HG02973 (cell line): ENCODE results near the gene SH3YL1.
"Not testable (repeated sequence)": the region's sequence is repeated elsewhere in the genome, so short reads cannot be mapped to it uniquely, and the experiment has no call there.

Experiments
- ATAC-seq: cut with Tn5 transposase; IDR thresholded peaks from one replicate; pipeline ENCODE4 v1.9.1; 2021; ENCODE audit warnings: moderate library complexity; ENCODE audit not compliant: unreplicated experiment

Gene SH3YL1

DNA sequence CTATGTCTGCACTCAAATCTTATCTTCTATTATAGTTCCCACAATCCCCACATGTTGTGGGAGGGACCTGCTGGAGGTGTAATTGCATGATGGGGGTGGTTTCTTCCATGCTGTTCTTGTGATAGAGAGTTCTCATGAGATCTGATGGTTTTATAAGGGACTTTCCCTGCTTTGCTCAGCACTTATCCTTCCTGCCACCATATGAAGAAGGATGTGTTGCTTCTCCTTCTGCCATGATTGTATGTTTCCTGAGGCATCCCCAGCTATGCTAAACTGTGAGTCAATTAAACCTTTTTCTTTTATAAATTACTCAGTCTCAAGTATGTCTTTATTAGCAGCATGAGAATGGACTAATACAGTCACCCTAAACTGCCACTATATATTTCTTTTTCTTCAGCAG, 79.1 kb downstream of the SH3YL1 start:
- ATAC-seq, result no peak

DNA sequence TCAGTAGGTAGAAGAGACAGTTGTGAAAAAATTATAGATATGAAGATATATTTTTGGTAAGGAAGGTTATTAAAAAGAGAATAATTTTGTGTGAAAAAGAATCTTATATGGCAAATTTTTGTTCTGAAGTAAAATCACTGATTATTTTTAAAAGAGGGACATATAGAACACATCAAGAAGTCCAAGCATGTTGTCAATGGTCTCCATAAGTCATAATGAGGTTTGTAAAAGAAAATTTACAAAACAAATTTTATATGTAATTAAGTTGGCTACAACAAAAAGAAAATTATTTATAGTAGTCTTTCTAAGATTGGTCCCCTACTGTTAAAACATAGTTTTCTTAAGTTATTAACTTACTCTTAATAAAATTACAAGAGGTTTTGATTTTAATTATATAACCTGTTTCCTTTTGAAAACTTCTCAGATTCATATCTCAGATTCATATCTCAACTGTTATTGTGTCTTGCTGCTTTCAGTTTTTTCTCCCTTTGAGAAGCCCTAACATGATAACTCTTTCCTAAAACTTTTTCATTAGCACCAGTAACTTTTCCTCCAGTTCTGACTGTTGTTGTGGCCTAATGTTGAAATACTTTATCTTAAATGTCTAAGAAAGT, 81.2 kb downstream of the SH3YL1 start:
- ATAC-seq, result no peak

DNA sequence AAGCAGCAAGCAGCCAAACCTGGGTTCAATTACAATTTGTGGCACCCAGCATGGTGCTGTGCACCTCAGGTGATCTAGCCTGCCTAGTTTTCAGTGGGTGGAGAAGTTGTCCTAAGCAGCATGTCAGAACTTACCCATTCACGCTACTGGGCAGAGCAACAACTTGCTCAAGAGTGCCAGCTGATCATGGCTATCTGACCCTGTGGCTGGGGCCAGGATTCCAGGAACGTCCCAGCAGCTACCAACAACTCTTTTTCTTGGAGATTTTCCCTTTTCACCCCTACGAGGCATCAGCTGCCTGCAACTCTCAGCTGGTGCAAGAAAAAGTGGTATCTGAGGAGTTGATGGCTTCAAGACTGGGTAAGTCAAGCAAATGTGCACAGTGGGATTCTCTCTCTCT, 83.5 kb downstream of the SH3YL1 start:
- no peak for ATAC-seq

DNA sequence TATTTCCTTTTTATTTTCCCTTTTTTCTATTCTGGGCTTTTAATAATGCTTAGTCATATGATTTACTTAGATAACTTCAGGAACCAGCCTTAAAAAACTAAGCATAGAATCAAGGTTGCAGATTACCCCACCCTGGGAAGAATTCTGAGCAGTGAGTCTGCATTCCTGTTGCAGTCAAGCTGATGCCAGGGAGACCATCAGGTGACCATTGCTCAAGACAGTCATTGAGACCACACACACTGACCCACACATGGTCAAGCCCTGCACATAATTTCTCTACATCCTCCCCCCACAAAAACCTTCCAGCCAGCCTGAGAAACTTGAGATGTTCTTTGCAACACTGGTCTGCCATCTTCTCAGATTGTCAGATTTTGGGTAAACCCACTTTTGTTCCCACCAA, 83.9 kb downstream of the SH3YL1 start:
- no peak for ATAC-seq

DNA sequence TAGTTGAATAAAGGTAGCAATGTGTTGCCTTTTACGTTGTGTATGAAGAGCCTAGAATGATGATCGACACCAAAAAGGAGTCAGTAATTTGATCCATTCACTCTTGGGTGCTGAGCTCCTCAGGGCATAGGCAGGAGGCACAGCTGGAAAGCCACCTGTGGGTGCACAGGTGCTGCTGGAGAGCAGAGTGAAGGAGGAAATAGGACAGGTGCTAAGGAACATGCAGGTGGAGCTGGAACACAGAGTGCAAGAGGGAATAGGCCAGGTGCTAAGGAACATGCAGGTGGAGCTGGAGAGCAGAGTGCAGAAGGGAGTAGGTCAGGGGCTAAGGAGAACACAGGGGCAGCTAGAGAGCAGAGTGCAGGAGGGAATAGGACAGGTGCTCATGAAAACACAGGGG, 86.1 kb downstream of the SH3YL1 start:
- no peak for ATAC-seq

DNA sequence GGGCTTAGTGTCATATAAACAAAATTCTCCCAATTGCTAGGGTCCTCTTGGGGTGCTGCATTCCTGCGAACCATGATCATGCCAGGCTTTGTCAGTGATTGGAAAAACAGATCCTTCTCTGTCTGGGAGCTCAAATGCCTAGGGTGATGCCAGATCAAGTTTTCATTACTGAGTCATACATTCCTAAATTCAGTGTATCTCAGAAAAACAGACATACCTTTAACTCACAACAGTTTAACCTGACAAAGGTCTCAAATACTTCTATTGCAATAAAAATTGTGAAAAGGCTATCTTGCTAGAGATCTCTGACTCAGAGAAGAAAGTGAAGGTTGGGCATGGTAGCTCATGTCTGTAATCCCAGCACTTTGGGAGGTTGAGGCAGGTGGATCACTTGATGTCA, 86.9 kb downstream of the SH3YL1 start:
- no peak for ATAC-seq

DNA sequence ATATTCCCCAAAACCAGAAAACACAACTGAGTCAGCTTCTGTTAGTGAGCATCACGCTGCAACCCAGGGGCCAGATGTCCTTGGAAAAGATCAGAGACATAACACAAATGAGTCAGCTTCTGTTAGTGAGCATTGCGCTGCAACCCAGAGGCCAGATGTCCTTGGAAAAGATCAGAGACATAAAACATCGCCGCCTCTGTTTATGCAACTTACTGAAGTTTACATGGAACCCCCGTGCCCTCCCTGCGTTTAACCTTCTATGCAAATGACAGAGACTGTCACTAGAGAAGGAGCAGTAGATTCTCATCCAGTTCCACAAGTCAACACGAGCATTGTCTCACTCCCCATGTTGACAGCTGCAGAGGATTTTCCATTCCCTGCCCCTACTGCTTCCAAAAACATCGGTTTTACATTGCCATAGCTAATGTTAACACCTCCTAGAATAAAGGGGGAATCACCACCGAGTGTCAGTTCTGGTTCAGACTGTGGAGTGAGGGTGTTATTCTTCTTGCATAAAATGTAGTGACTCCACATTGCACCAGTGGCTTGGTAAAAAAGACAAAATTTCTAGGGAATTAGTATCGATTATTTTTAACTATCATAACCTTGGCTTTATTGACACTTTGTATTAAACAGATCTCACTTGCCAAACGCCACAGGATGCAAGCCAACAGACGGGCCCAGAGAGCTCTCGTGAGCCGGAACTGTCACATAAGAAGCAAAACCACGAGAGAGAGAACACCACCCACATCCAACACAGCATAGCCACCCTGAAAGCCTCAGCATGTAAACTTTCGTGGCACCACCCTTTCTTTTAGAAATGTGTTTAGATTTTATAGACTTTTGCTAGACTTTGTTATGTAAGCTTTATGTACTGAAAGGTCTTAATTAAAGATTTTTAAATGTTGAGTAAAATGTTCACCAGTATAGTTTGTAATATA, 87.7 kb downstream of the SH3YL1 start:
- no peak for ATAC-seq

DNA sequence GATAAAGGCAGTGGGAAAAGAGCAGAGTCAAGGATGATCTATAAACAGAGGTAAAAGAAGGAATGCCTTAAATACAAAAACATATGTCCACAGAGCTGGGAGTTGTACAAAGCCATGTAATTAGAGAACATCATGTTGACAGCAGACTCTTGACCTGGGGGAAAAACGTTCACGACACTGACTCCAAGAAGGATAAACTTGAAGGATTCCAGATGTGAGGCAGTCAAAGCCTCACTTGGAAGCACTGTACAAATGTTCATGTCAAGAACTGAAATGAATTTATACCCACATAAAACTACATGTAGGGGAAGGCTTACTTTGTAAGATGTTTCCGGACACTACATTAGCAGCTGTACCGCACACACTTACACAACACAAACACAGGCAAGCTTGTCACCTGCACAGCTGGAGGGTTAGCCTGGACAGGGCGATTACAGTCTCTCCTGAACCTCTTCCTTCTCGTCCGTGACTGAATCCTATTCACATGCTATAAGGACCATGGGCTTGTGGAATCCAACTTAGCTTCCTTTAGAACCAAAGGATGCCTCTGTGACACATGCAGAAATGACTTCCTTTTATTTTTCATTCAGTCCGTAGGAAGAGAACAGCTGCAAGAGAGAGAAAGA, 88.6 kb downstream of the SH3YL1 start:
- no peak for ATAC-seq

DNA sequence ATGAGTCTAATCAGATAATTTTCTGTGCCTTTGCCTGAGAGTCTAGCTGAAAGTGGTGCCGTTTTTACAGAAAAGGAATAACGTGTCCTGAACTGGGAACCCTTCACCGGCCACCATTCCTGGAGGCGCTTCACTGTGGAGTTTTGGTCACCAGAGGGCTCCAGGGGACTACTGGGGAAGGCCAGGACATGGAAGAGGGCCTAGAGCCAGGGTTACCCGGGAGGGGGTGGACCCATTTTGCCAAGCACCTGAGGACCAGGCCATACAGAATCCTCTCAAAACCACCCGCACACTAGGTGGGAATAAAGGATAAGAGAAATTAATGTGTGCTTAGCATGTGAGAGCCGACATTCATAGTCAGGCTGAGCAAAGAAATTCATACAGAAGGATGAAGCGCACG, 91.7 kb downstream of the SH3YL1 start:
- ATAC-seq, result not testable (repeated sequence)

DNA sequence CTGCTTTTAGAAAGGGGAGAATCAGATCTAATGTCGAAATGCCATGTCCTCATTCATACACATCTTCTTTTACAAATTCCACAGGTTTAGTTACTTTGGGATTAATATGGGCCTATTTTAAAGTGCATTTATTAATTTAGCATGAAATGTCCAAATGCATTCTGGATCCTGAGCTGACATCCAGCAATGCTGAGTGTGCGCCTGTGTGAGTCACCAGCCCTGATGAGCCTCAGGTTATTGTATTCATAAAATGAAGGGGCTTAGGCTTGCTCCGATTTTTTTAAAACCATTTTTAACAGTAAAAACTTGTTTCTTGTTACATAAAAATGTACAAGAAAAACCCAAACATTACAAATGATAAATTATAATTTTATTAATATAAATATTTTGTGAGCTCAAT, 94.1 kb downstream of the SH3YL1 start:
- no peak for ATAC-seq
